Naive B cell (primary cell): Measurements from ENCODE around the gene PALLD. TPM values are rescaled to one million over a fixed set of nuclear protein-coding genes. Genes with fewer than 3 reads are reported as not detected.

Source experiments
- ATAC-seq, 2 donors: fragments of 150-1000 bp; cut with Tn5 transposase; 2 replicates each; pipeline ENCODE4 v1.10.0; 2021; ENCODE audit warnings: low read depth in 2 of 2, mild to moderate bottlenecking in 2 of 2, moderate library complexity in 2 of 2
- DNase-seq: peaks from one replicate; pipeline ENCODE4 v3.0.0; 2022
- H3K27ac Mint-ChIP-seq, 6 donors: one replicate each; pipeline ENCODE4 v1.8.0; 2020 to 2022; ENCODE audit warnings: mild to moderate bottlenecking in 6 of 6, mixed read lengths in 6 of 6, moderate library complexity in 5 of 6, inconsistent platforms in 2 of 6
- H3K27me3 Mint-ChIP-seq, 3 donors: one replicate each; pipeline ENCODE4 v1.8.0; 2021 to 2022; ENCODE audit warnings: mixed read lengths in 3 of 3, mild to moderate bottlenecking in 1 of 3
- H3K36me3 Mint-ChIP-seq, 2 donors: one replicate each; pipeline ENCODE4 v1.8.0; 2020 to 2022; ENCODE audit warnings: mixed read lengths in 2 of 2, inconsistent platforms in 1 of 2, mild to moderate bottlenecking in 1 of 2
- H3K4me1 Mint-ChIP-seq, 3 donors: one replicate each; pipeline ENCODE4 v1.8.0; 2020 to 2022; ENCODE audit warnings: mixed read lengths in 3 of 3, inconsistent platforms in 1 of 3, mild to moderate bottlenecking in 1 of 3, moderate library complexity in 1 of 3
- H3K4me3 Mint-ChIP-seq, 8 donors: one replicate each; pipeline ENCODE4 v1.8.0; 2020 to 2022; ENCODE audit warnings: mild to moderate bottlenecking in 8 of 8, mixed read lengths in 8 of 8, moderate library complexity in 8 of 8, inconsistent platforms in 2 of 8
- H3K9me3 Mint-ChIP-seq, 7 donors: one replicate each; pipeline ENCODE4 v1.8.0; 2020 to 2022; ENCODE audit warnings: mixed read lengths in 7 of 7, mild to moderate bottlenecking in 5 of 7, inconsistent platforms in 2 of 7, moderate library complexity in 1 of 7
- polyA plus RNA-seq, 6 donors: library from polyadenylated mRNA; unstranded; fragments of 300-500 nt; fragmentation: Illumina TruSeq; gene quantifications; one replicate each; pipeline ENCODE4 v1.2.3, GENCODE V29; 2021; ENCODE audit warnings: low read depth in 6 of 6

PALLD gene
- polyA plus RNA-seq, 6 donors from 2014 or later: 0.58 to 0.83 (median 0.78) TPM; not detected in 2

DNA sequence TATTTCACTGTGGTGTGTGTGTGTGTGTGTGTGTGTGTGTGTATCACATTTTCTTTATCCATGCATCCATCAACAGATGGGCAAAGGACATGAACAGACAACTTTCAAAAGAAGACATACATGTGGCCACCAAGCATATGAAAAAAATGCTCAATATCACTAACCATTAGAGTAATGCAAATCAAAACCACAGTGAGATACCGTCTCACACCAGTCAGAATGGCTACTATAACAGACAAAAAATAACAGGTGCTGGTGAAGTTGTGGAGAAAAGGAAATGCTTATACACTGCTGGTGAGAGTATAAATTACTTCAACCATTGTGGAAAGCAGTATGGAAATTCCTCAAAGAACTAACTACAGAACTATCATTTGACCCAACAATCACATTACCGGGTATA is 83.4 kb downstream of the PALLD start:
- no peak for DNase-seq
- peaks cover 0 to 12% (median 12%) of the 10 kb centered on the region in 3 donors for H3K27me3 Mint-ChIP-seq
- peaks cover 4 to 37% (median 9%) of the 10 kb centered on the region in 7 donors for H3K9me3 Mint-ChIP-seq
- no peak overlapping the region for H3K4me3 Mint-ChIP-seq
- no peaks in the 10 kb centered on the region for H3K36me3 Mint-ChIP-seq
- no peaks in the 10 kb centered on the region for H3K4me1 Mint-ChIP-seq
- no peak overlapping the region for H3K27ac Mint-ChIP-seq
- ATAC-seq: no peak

DNA sequence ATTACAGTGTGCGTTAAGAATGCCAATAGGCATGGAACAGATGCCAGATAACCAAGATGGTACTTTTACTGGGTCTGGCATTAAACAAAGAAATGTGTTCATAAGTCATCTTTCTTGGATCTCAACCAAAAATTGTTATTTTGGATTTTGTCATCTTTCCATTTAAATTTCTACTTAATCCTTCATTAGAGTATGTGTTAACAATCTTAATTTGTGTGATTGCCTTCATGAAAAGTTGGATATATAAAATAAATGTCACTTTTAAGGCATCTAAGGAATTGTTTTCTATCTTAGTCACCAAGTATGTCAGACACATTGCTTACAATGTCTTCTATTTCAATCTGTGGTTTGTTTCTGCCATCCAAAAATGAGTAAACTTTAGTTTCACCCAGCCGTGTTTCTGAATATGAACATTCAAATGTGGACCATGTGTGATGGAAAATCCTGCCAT is 87.5 kb downstream of the PALLD start:
- ATAC-seq (no peak), DNase-seq (no peak)
- no peak overlapping the region for H3K4me3 Mint-ChIP-seq
- peaks cover 13% of the 10 kb centered on the region in 3 donors for H3K27me3 Mint-ChIP-seq
- H3K27ac Mint-ChIP-seq: no peak overlapping the region
- no peaks in the 10 kb centered on the region for H3K4me1 Mint-ChIP-seq
- no peaks in the 10 kb centered on the region for H3K36me3 Mint-ChIP-seq
- H3K9me3 Mint-ChIP-seq: peaks cover 3 to 30% (median 10%) of the 10 kb centered on the region in 7 donors

DNA sequence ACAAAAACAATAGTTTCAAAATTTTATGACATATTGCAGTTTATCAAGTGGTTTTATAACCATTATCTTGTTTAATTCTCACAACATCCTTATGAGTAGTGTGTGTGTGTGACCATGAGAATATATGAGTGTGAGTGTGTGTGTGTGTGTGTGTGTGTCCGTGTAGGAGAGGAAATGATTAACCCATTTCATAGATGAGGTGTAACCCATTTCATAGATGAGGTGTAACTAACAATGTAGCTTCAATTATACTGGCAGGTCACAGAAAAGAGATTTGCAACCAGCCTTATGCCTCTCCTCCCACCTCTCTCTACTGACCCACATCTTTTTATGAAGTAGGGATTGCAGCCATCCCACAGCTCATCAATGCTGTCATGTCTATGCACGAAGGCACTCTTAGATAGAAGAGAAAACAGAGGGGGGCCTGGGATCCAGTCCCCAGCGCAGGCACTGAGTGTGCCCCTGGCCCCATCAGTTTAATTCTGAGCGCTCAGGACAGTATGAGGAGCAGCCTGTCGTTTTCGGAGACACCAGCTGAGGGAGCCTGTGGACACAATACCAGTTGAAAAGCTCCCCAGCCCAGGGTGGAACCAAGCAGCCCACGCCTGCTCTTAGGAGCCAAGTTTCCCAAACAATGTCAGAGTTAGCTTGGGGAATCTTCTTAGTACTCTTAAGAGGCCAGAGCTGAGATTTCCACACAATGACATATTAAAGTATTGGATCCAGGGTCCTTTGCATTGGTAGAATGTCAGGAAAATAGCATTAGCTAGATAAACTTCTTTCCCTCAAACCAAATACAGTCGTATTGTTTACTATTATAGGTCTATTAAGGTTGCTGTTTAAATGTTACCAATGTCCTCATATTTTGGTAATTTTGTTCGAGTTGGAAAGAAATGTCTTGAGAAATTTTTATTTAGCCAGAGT is 88.6 kb downstream of the PALLD start:
- ATAC-seq: no peak
- Mint-ChIP-seq H3K9me3 (peaks cover 0 to 22% (median 9%) of the 10 kb centered on the region in 7 donors), H3K4me3 (no peak overlapping the region)

DNA sequence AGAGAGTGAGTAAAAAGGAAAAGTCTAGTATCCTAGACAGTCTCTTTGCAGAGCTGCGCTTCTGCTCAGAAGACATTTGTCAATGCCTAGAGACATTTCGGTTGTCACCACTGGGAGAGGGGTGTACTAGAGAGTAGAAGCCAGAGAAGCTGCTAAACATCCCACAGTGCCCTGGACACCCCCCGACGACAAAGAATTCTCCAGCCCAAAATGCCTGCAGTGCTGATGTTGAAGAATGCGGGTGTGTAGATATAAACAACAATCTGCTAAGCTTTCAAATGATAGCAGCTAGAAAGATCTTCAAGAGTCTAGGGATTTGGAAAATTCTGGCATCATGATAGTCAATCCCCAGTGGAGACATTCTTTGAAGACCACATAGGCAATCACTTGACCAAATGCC is 90.1 kb downstream of the PALLD start:
- H3K9me3 Mint-ChIP-seq: peaks cover 0 to 9% (median 2%) of the 10 kb centered on the region in 7 donors
- no peak for ATAC-seq

More for the DNA sequence above, 88.6 kb downstream of the PALLD start:
- Mint-ChIP-seq H3K27ac (no peak overlapping the region), H3K36me3 (no peaks in the 10 kb centered on the region), H3K27me3 (peaks cover 13 to 18% (median 13%) of the 10 kb centered on the region in 3 donors), H3K4me1 (no peaks in the 10 kb centered on the region)
- DNase-seq: no peak

DNA sequence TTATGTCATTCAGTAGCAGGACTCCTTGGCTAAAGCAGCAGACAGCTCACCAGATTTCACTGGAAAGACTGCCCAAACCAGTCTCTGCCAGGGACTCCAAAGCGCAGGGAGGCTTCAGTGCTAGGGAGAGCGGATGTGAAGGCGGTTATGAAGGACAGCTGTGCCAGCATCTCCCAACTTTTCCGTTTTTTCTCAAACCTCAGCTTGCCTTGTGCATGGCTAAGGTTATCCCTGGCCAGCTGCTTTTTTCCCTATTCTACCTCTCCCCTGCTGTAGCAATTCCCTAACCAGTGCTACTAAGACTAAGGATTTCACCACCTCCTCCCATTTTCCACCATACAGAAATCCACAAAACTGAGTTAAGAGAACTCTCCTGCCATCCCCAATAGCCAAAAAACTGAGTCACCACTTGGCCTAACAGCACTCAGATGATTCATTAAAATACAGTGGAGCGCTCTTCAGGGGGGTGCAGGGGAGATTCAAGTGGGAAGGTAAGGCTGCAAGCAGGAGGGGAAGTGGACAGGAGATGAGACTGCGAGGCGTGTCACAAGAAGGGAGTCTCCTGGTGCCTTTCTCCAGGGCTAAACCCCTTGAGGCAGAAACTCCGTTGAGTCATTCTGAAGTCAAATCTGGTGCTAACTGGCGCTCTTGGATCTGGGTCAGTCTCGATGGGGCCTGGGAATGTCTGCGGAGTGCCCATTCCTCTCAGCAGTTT is 90.7 kb downstream of the PALLD start:
- no peaks in the 10 kb centered on the region for H3K36me3 Mint-ChIP-seq
- peaks cover 0 to 5% (median 0%) of the 10 kb centered on the region in 7 donors for H3K9me3 Mint-ChIP-seq
- DNase-seq (no peak), ATAC-seq (no peak)
- H3K4me1 Mint-ChIP-seq: no peaks in the 10 kb centered on the region
- H3K4me3 Mint-ChIP-seq: no peak overlapping the region
- H3K27me3 Mint-ChIP-seq: peaks cover 9 to 18% (median 13%) of the 10 kb centered on the region in 3 donors
- no peak overlapping the region for H3K27ac Mint-ChIP-seq

More for the DNA sequence above, 90.1 kb downstream of the PALLD start:
- no peak for DNase-seq
- H3K4me3 Mint-ChIP-seq: no peak overlapping the region
- H3K27me3 Mint-ChIP-seq: peaks cover 13 to 18% (median 13%) of the 10 kb centered on the region in 3 donors
- H3K27ac Mint-ChIP-seq: no peak overlapping the region
- H3K4me1 Mint-ChIP-seq: no peaks in the 10 kb centered on the region
- no peaks in the 10 kb centered on the region for H3K36me3 Mint-ChIP-seq

DNA sequence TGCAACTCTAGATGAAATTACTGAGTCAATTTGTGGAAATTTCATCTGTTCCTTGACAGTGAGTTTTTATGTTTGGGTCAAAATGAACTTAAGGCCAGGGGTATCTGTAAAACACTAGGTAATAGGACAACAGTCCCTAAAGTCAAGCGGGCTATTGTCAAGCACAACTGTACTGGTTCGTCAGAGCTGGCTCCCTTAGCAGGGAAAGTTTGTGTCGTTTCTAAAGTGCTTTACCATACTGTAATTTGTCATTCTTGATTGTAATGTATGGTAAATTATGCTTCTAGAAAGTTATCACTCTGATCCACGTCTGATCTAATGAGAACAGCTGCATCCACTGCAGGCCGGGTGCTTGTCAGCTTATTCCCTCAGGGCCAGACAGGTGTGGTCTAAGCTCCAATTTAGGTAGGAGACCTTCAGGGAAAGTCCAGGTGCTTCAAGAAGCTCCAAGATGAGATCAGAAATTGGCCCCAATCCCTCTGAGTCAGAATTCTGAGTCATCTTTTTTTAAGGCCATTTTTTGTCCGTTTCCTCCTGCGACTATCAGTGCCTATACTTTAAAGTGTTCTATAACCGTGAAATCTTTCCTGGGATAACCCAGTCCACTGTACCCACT is 92.2 kb downstream of the PALLD start:
- DNase-seq: no peak
- no peak for ATAC-seq
- Mint-ChIP-seq H3K36me3 (no peaks in the 10 kb centered on the region), H3K4me1 (no peaks in the 10 kb centered on the region), H3K9me3 (peaks cover 0 to 5% (median 0%) of the 10 kb centered on the region in 7 donors), H3K4me3 (no peak overlapping the region), H3K27me3 (peaks cover 6 to 25% (median 14%) of the 10 kb centered on the region in 3 donors), H3K27ac (no peak overlapping the region)

DNA sequence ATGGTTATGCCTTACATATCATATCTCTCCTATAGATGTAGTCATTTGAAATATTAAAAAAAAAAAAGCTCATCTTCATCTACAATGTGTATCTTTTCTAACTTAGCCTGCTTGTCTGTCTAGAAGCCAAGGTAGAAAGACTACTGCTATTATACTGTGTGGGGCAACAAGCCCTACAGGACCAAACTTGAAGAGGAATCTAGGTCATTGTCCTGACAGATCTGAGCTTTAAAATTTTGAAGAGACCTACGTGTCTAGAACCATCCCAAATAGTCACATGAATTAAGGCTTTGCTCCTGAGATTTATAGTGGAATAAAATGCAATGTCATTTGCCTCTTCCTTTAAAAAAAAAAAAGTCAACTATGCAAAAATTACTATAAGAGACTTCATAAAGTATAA is 95.8 kb downstream of the PALLD start:
- Mint-ChIP-seq H3K4me3 (no peak overlapping the region), H3K36me3 (no peaks in the 10 kb centered on the region), H3K4me1 (no peaks in the 10 kb centered on the region), H3K9me3 (peaks cover 0 to 3% (median 0%) of the 10 kb centered on the region in 7 donors), H3K27me3 (peaks cover 0 to 20% (median 6%) of the 10 kb centered on the region in 3 donors), H3K27ac (no peak overlapping the region)
- no peak for DNase-seq
- no peak for ATAC-seq

DNA sequence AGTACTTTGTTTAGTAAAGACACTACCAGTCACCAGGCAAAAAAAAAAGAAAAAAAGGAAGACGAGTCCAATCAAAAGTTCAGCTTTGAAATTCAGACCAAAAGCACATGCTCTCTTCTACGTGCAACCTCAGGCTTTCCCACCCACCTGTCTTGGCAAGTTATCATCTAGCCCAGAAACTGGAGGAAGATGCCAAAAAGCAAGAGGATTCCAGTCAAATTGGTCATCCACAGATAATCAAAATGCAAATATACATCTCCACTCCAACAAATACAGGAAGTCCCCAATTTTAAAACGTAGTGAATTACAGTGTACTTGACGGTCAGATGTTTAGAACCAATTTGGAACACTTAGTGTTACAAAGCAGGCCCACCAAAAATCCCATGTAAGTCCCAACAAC is 96.5 kb downstream of the PALLD start:
- peaks cover 0 to 2% (median 0%) of the 10 kb centered on the region in 7 donors for H3K9me3 Mint-ChIP-seq
- DNase-seq (no peak), ATAC-seq (no peak)
- H3K27me3 Mint-ChIP-seq: peaks cover 0 to 15% (median 5%) of the 10 kb centered on the region in 3 donors
- no peak overlapping the region for H3K27ac Mint-ChIP-seq
- H3K36me3 Mint-ChIP-seq: no peaks in the 10 kb centered on the region
- H3K4me1 Mint-ChIP-seq: no peaks in the 10 kb centered on the region
- no peak overlapping the region for H3K4me3 Mint-ChIP-seq

DNA sequence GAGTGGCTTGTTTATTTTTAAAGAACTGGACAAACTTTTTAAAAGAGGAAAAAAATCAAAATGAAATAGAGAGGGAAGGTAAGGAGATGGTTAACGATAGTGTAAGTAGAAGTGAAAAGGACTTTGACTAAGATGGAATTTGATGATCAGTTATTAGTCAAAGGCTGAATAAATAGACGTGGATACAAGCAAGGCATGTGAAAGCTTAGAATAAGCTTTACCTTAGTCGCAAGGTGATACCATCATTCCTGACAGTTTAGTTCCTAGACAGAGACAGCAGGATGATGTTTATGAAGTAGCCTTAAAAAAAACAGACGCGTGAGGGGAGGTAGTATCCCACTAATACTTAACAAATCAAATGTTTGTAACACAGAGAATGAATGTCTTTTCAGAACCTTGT is 97.3 kb downstream of the PALLD start:
- H3K36me3 Mint-ChIP-seq: no peaks in the 10 kb centered on the region
- H3K4me1 Mint-ChIP-seq: no peaks in the 10 kb centered on the region
- peaks cover 0 to 14% (median 5%) of the 10 kb centered on the region in 3 donors for H3K27me3 Mint-ChIP-seq
- H3K27ac Mint-ChIP-seq: no peak overlapping the region
- DNase-seq (no peak), ATAC-seq (no peak)
- peaks cover 0 to 2% (median 0%) of the 10 kb centered on the region in 7 donors for H3K9me3 Mint-ChIP-seq
- no peak overlapping the region for H3K4me3 Mint-ChIP-seq

DNA sequence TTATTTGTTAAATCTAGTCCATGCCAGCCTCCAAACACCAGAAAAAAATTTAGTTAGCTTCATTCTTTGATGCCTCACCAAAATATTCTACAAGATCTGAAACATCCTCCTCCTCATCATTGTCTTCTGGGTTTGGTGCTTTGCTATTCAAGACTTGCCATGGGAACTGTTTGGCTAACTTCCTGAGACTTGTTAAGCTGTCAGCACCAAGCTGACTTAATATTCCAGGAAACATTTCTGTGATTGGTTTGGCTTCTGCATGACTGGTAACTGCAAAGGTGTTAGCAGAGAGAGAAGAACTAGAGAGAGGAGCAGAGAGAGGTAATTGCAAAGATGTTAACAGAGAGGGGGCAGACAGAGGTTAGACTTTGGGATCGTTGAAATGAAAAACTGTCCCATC is 101.3 kb downstream of the PALLD start:
- H3K4me3 Mint-ChIP-seq: no peak overlapping the region
- no peak for ATAC-seq
- H3K27me3 Mint-ChIP-seq: peaks cover 0 to 3% (median 3%) of the 10 kb centered on the region in 3 donors
- no peaks in the 10 kb centered on the region for H3K36me3 Mint-ChIP-seq
- H3K4me1 Mint-ChIP-seq: no peaks in the 10 kb centered on the region
- H3K27ac Mint-ChIP-seq: no peak overlapping the region
- DNase-seq: no peak
- no peaks in the 10 kb centered on the region for H3K9me3 Mint-ChIP-seq

DNA sequence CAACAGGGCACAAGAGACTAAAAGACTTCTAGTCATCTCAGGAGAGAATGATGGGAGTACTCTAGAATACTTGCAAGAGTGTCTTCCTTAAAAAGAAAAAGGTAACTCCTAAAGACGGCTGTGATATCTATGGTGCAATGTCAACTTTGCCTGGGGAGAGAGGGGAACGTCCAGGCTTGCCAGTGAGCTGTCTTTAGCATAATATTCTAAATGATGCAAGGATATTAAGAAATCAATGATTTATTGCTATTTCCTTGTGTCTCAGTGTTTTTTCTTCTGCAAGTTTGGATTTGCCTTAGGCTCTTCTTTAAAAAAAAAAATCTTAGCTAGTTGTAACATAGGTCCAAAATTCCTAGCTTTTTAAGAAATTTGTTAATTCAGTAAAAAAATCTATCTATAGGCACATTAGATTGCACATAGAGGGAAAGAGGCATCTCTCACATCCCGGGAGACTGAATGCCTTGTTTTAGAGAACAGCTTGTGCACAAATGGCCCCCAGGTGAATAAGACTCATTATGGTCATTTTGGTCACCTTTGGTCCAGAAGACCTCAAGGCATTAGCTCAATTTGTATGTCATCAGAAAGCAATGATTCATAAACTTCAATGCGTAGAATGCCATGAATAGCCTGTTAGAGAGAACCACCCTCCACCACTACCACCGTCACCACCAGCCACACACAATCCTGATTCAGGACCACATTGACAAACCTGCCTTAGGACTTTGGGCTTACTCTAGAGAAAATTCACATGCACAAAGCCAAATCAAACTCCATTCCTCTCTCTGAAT is 104.1 kb downstream of the PALLD start:
- Mint-ChIP-seq H3K4me1 (no peaks in the 10 kb centered on the region), H3K9me3 (no peaks in the 10 kb centered on the region), H3K27ac (no peak overlapping the region), H3K36me3 (no peaks in the 10 kb centered on the region), H3K27me3 (no peaks in the 10 kb centered on the region), H3K4me3 (no peak overlapping the region)
- ATAC-seq: no peak
- DNase-seq: no peak

DNA sequence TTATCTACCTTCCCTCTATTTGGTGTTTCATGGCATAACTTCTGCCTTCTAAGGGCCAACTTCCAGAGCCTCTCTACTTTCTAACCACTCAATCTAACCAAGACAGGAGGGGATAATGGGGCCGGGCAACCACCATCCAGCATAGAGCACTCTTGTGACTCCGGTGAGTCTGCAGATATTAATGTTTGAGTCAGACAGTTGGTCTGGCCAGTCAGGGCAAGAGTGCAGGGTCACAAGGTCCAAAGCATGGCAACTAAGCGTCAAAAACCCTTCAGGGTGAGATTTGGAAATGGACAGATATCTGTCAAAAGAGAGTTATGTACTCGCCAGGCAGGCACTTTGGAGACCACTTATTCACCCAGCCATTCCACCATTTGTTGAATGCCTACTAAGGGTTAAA is 105.0 kb downstream of the PALLD start:
- DNase-seq: no peak
- Mint-ChIP-seq H3K36me3 (no peaks in the 10 kb centered on the region), H3K4me3 (no peak overlapping the region), H3K4me1 (no peaks in the 10 kb centered on the region), H3K27ac (no peak overlapping the region), H3K9me3 (no peaks in the 10 kb centered on the region), H3K27me3 (no peaks in the 10 kb centered on the region)
- no peak for ATAC-seq
